ENCODE measurements around the gene GPC6.

DNA sequence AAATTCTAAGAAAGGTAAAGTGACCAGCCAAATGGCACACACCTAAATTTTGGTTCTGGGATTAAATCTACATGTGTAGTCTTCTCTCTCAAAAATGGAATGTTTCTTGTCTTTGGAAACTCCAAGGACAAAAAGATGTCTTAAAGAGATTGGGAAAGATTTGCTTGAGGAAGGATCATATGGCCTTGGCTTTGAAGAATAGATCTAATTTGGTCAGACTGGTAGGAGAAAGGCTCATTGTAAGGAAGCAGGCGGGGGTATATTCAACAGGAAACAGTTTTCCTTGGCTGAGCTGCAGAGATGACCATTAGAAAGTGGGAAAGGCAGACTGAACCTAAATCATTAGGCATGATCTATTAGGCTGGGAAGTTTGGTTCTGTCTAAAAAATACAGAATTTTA is 887.6 kb downstream of the GPC6 start:
- TF ChIP-seq POLR2A (IDR thresholded peaks at IDR 0.05) = no peak
- TF ChIP-seq, protein P1, sequence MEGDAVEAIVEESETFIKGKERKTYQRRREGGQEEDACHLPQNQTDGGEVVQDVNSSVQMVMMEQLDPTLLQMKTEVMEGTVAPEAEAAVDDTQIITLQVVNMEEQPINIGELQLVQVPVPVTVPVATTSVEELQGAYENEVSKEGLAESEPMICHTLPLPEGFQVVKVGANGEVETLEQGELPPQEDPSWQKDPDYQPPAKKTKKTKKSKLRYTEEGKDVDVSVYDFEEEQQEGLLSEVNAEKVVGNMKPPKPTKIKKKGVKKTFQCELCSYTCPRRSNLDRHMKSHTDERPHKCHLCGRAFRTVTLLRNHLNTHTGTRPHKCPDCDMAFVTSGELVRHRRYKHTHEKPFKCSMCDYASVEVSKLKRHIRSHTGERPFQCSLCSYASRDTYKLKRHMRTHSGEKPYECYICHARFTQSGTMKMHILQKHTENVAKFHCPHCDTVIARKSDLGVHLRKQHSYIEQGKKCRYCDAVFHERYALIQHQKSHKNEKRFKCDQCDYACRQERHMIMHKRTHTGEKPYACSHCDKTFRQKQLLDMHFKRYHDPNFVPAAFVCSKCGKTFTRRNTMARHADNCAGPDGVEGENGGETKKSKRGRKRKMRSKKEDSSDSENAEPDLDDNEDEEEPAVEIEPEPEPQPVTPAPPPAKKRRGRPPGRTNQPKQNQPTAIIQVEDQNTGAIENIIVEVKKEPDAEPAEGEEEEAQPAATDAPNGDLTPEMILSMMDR (IDR thresholded peaks at IDR 0.05) = no peak

Measured in uterus (tissue), 2 donors.